Panc1 (cell line): Measurements from ENCODE around the gene SLC7A9. TPM values are rescaled to one million over a fixed set of nuclear protein-coding genes. Genes with fewer than 3 reads are reported as not detected.

Experiments
- ATAC-seq: fragments of 200-7000 bp; cut with Tn5 transposase; 2 replicates; pipeline ENCODE4 v1.9.1; 2020; ENCODE audit warnings: mild to moderate bottlenecking, moderate library complexity
- BruUV-seq: library from RNA; stranded (reverse); fragments of 400-500 nt; replicated peaks from 2 replicates; lab custom pipeline; 2021; lab: Mats Ljungman, UMichigan
- CTCF ChIA-PET: fragments of 300-600 bp; sonication (Branson Sonifier 250); formaldehyde crosslinking; loops from one replicate; lab custom pipeline; 2022; ENCODE audit warnings: antibody characterized with exemption; lab: Charles Lee
- POLR2A ChIA-PET: fragments of 300-600 bp; sonication (Branson Sonifier 250); formaldehyde crosslinking; loops from one replicate; lab custom pipeline; 2022; ENCODE audit warnings: antibody characterized with exemption; lab: Charles Lee
- DNase-seq: peaks from one replicate; pipeline ENCODE4 v3.0.0-alpha.2; 2010; ENCODE audit warnings: low read depth, low spot score
- H3K27ac ChIP-seq: 2 replicates; pipeline ENCODE4 v1.5.1; 2011; ENCODE audit warnings: mild to moderate bottlenecking, low read length, inconsistent platforms
- H3K27me3 ChIP-seq: fragments of 200-500 bp; sonication (Bioruptor generic); 2 replicates; pipeline ENCODE4 v1.6.0; 2014; ENCODE audit warnings: low read length, inconsistent platforms; ENCODE audit not compliant: control insufficient read depth, insufficient read depth
- H3K36me3 ChIP-seq: fragments of 200-500 bp; sonication (Bioruptor generic); 2 replicates; pipeline ENCODE4 v1.5.1; 2014; ENCODE audit warnings: inconsistent platforms, mild to moderate bottlenecking, low read length, moderate library complexity; ENCODE audit not compliant: control insufficient read depth, insufficient read depth
- H3K4me1 ChIP-seq: 2 replicates; pipeline ENCODE4 v1.5.1; 2011; ENCODE audit warnings: inconsistent platforms, mild to moderate bottlenecking, low read length, moderate library complexity; ENCODE audit not compliant: control insufficient read depth, insufficient read depth
- H3K4me3 ChIP-seq, 2 experiments: 2 replicates each; pipeline ENCODE4 v1.5.1; 2011 to 2012; ENCODE audit warnings: low read depth in 2 of 2, low read length in 2 of 2, mild to moderate bottlenecking in 2 of 2, inconsistent platforms in 1 of 2, moderate library complexity in 1 of 2
- H3K9me3 ChIP-seq: fragments of 200-500 bp; sonication (Bioruptor generic); 2 replicates; pipeline ENCODE4 v1.5.1; 2014; ENCODE audit warnings: low read depth, mild to moderate bottlenecking, inconsistent platforms, low read length, moderate library complexity; ENCODE audit not compliant: control insufficient read depth, insufficient read depth
- CTCF ChIP-seq: fragments of 450-650 bp; IDR thresholded peaks from 2 replicates; pipeline ENCODE4 v1.5.1; 2017; ENCODE audit warnings: mild to moderate bottlenecking
- POLR2AphosphoS5 ChIP-seq: IDR thresholded peaks from 2 replicates; pipeline ENCODE4 v1.6.1; 2012; ENCODE audit warnings: mild to moderate bottlenecking, low read depth, low read length, moderate library complexity
- REST ChIP-seq, 2 experiments: IDR thresholded peaks; 2 replicates each; pipeline ENCODE4 v1.6.1; 2011 to 2012; ENCODE audit warnings: low read depth in 2 of 2, control low read depth in 1 of 2, low read length in 1 of 2, mild to moderate bottlenecking in 1 of 2, moderate library complexity in 1 of 2; ENCODE audit not compliant: insufficient read depth in 1 of 2
- SIN3A ChIP-seq: IDR thresholded peaks from 2 replicates; pipeline ENCODE4 v1.6.1; 2012; ENCODE audit warnings: low read depth, mild to moderate bottlenecking, low read length, moderate library complexity, borderline replicate concordance; ENCODE audit not compliant: insufficient read depth
- TCF7L2 ChIP-seq: IDR thresholded peaks from 2 replicates; pipeline ENCODE4 v1.6.1; 2011; ENCODE audit warnings: mild to moderate bottlenecking, low read depth, low read length, inconsistent platforms
- in situ Hi-C: cut with HindIII; loops from 2 replicates; pipeline ENCODE4 v1.10.0; 2016; ENCODE audit warnings: low sequenced_read_pairs, low pct_unique_long_range_greater_than_20kb
- intact Hi-C: fragments of 100-400 bp; cut with micrococcal nuclease; formaldehyde crosslinking; loops from one replicate; pipeline ENCODE4 v1.10.0; 2022; ENCODE audit not compliant: unreplicated experiment
- total RNA-seq: library from RNA; stranded (reverse); gene quantifications from one replicate; pipeline ENCODE4 v1.2.1, GENCODE V29; 2021; ENCODE audit not compliant: unreplicated experiment

The SLC7A9 gene
- total RNA-seq, 1 experiment from 2014 or later = 0.28 TPM

GRCh38 chr19:32877977-32878745, 8.6 kb upstream of the SLC7A9 start:
- Histone ChIP-seq H3K9me3 (no peaks in the 10 kb centered on the region), H3K27me3 (no peaks in the 10 kb centered on the region), H3K4me3 (no peak overlapping the region), H3K4me1 (0 out of 2 replicates have a peak, but pooled peaks cover 2% of the 10 kb centered on the region), H3K27ac (no peak overlapping the region), H3K36me3 (no peaks in the 10 kb centered on the region)
- TF ChIP-seq REST (IDR thresholded peaks at IDR 0.05; ENCODE audit: insufficient read depth in 1 of 2, low read depth in 2 of 2, low read length in 1 of 2) = no peak
- no peak for TF ChIP-seq SIN3A
- TF ChIP-seq TCF7L2 = no peak
- TF ChIP-seq CTCF = no peak
- TF ChIP-seq POLR2AphosphoS5 = no peak
- in situ Hi-C loops (no loop called here), intact Hi-C loops (no loop called here)
- no TSS peak for BruUV-seq
- CTCF ChIA-PET = interaction anchor here (0.7 kb wide), 1 partner anchor 223 kb away, joined by 3 read pairs; no protein-coding TSS in a partner anchor
- ATAC-seq (no peak), DNase-seq (no peak)
- POLR2A ChIA-PET = interaction anchor here (0.6 kb wide), 1 partner anchor 20 kb away, joined by 5 read pairs; no protein-coding TSS in a partner anchor

GRCh38 chr19:32877323-32877912, 7.9 kb upstream of the SLC7A9 start:
- no TSS peak for BruUV-seq

More at GRCh38 chr19:32877323-32877912, 7.9 kb upstream of the SLC7A9 start:
- ChIA-PET CTCF (interaction anchor here (0.7 kb wide), 1 partner anchor 222 kb away, joined by 3 read pairs; no protein-coding TSS in a partner anchor), POLR2A (no interaction called here)
- in situ Hi-C loops = no loop called here
- Histone ChIP-seq H3K4me3 (no peak overlapping the region), H3K4me1 (0 out of 2 replicates have a peak, but pooled peaks cover 2% of the 10 kb centered on the region), H3K27ac (no peak overlapping the region), H3K9me3 (no peaks in the 10 kb centered on the region), H3K36me3 (no peaks in the 10 kb centered on the region), H3K27me3 (no peaks in the 10 kb centered on the region)
- no peak for ATAC-seq
- intact Hi-C loops = no loop called here
- TF ChIP-seq POLR2AphosphoS5 = no peak
- no peak for TF ChIP-seq REST (IDR thresholded peaks at IDR 0.05; ENCODE audit: insufficient read depth in 1 of 2, low read depth in 2 of 2, low read length in 1 of 2)
- TF ChIP-seq CTCF = no peak
- TF ChIP-seq TCF7L2 = no peak
- TF ChIP-seq SIN3A = no peak
- DNase-seq = no peak
